ENCODE data around the gene P2RX5. TPM values are rescaled to one million over a fixed set of nuclear protein-coding genes. Genes with fewer than 3 reads are reported as not detected.

The P2RX5 gene
- polyA plus RNA-seq, 1 donor: 2.2 TPM

GRCh38 chr17:3683054-3683511, 12.9 kb downstream of the P2RX5 start:
- Histone ChIP-seq H3K4me3 (ENCODE audit: low read length) (no peak overlapping the region), H3K36me3 (ENCODE audit: control insufficient read depth, insufficient read depth, low read length) (no peaks in the 10 kb centered on the region), H3K4me1 (ENCODE audit: control insufficient read depth, insufficient read depth, low read length) (no peaks in the 10 kb centered on the region), H3K27ac (ENCODE audit: low read length) (no peak overlapping the region), H3K27me3 (ENCODE audit: control insufficient read depth, insufficient read depth, low read length) (peaks cover 19% of the 10 kb centered on the region), H3K9me3 (ENCODE audit: control insufficient read depth, low read depth, low read length) (no peaks in the 10 kb centered on the region)
- no CpG with 5 or more reads among the region's 10 CpGs for WGBS (ENCODE audit: insufficient coverage, low lambda C conversion rate)
- no peak for DNase-seq

GRCh38 chr17:3682033-3682432, 13.9 kb downstream of the P2RX5 start:
- Histone ChIP-seq H3K4me3 (ENCODE audit: low read length) (no peak overlapping the region), H3K9me3 (ENCODE audit: control insufficient read depth, low read depth, low read length) (no peaks in the 10 kb centered on the region), H3K36me3 (ENCODE audit: control insufficient read depth, insufficient read depth, low read length) (no peaks in the 10 kb centered on the region), H3K27ac (ENCODE audit: low read length) (no peak overlapping the region), H3K27me3 (ENCODE audit: control insufficient read depth, insufficient read depth, low read length) (peaks cover 19% of the 10 kb centered on the region), H3K4me1 (ENCODE audit: control insufficient read depth, insufficient read depth, low read length) (no peaks in the 10 kb centered on the region)
- no CpG with 5 or more reads among the region's 12 CpGs for WGBS (ENCODE audit: insufficient coverage, low lambda C conversion rate)
- DNase-seq: no peak

GRCh38 chr17:3681565-3681964, 14.4 kb downstream of the P2RX5 start:
- WGBS (ENCODE audit: insufficient coverage, low lambda C conversion rate): no CpG with 5 or more reads among the region's 20 CpGs

GRCh38 chr17:3681057-3681456, 14.9 kb downstream of the P2RX5 start:
- Histone ChIP-seq H3K4me3 (ENCODE audit: low read length) (no peak overlapping the region), H3K36me3 (ENCODE audit: control insufficient read depth, insufficient read depth, low read length) (no peaks in the 10 kb centered on the region), H3K9me3 (ENCODE audit: control insufficient read depth, low read depth, low read length) (no peaks in the 10 kb centered on the region), H3K4me1 (ENCODE audit: control insufficient read depth, insufficient read depth, low read length) (no peaks in the 10 kb centered on the region), H3K27me3 (ENCODE audit: control insufficient read depth, insufficient read depth, low read length) (peaks cover 19% of the 10 kb centered on the region), H3K27ac (ENCODE audit: low read length) (no peak overlapping the region)
- DNase-seq: no peak
- WGBS (ENCODE audit: insufficient coverage, low lambda C conversion rate): no CpG with 5 or more reads among the region's 12 CpGs

More at GRCh38 chr17:3681565-3681964, 14.4 kb downstream of the P2RX5 start:
- peaks cover 19% of the 10 kb centered on the region for H3K27me3 ChIP-seq (ENCODE audit: control insufficient read depth, insufficient read depth, low read length)
- H3K36me3 ChIP-seq (ENCODE audit: control insufficient read depth, insufficient read depth, low read length): no peaks in the 10 kb centered on the region
- H3K4me3 ChIP-seq (ENCODE audit: low read length): no peak overlapping the region
- H3K4me1 ChIP-seq (ENCODE audit: control insufficient read depth, insufficient read depth, low read length): no peaks in the 10 kb centered on the region
- no peak overlapping the region for H3K27ac ChIP-seq (ENCODE audit: low read length)
- H3K9me3 ChIP-seq (ENCODE audit: control insufficient read depth, low read depth, low read length): no peaks in the 10 kb centered on the region
- DNase-seq: no peak

GRCh38 chr17:3679531-3680126, 16.3 kb downstream of the P2RX5 start:
- no CpG with 5 or more reads among the region's 20 CpGs for WGBS (ENCODE audit: insufficient coverage, low lambda C conversion rate)
- no peak for DNase-seq
- H3K36me3 ChIP-seq (ENCODE audit: control insufficient read depth, insufficient read depth, low read length): no peaks in the 10 kb centered on the region
- H3K4me1 ChIP-seq (ENCODE audit: control insufficient read depth, insufficient read depth, low read length): no peaks in the 10 kb centered on the region
- H3K4me3 ChIP-seq (ENCODE audit: low read length): no peak overlapping the region
- H3K27me3 ChIP-seq (ENCODE audit: control insufficient read depth, insufficient read depth, low read length): peaks cover 12% of the 10 kb centered on the region
- no peak overlapping the region for H3K27ac ChIP-seq (ENCODE audit: low read length)
- no peaks in the 10 kb centered on the region for H3K9me3 ChIP-seq (ENCODE audit: control insufficient read depth, low read depth, low read length)

- no peak overlapping the region for H3K27ac ChIP-seq (ENCODE audit: low read length)
- H3K4me3 ChIP-seq (ENCODE audit: low read length): no peak overlapping the region
- no peaks in the 10 kb centered on the region for H3K4me1 ChIP-seq (ENCODE audit: control insufficient read depth, insufficient read depth, low read length)
- no peaks in the 10 kb centered on the region for H3K9me3 ChIP-seq (ENCODE audit: control insufficient read depth, low read depth, low read length)
- H3K36me3 ChIP-seq (ENCODE audit: control insufficient read depth, insufficient read depth, low read length): no peaks in the 10 kb centered on the region
- no peak for DNase-seq
- peaks cover 6% of the 10 kb centered on the region for H3K27me3 ChIP-seq (ENCODE audit: control insufficient read depth, insufficient read depth, low read length)
- WGBS (ENCODE audit: insufficient coverage, low lambda C conversion rate): no CpG with 5 or more reads among the region's 27 CpGs
Measured at GRCh38 chr17:3678821-3679530, 17.0 kb downstream of the P2RX5 start.

GRCh38 chr17:3678095-3678820, 17.7 kb downstream of the P2RX5 start:
- H3K9me3 ChIP-seq (ENCODE audit: control insufficient read depth, low read depth, low read length): no peaks in the 10 kb centered on the region
- WGBS (ENCODE audit: insufficient coverage, low lambda C conversion rate): no CpG with 5 or more reads among the region's 16 CpGs
- no peaks in the 10 kb centered on the region for H3K4me1 ChIP-seq (ENCODE audit: control insufficient read depth, insufficient read depth, low read length)
- H3K4me3 ChIP-seq (ENCODE audit: low read length): no peak overlapping the region
- H3K36me3 ChIP-seq (ENCODE audit: control insufficient read depth, insufficient read depth, low read length): no peaks in the 10 kb centered on the region
- no peak for DNase-seq
- no peak overlapping the region for H3K27ac ChIP-seq (ENCODE audit: low read length)
- peaks cover 3% of the 10 kb centered on the region for H3K27me3 ChIP-seq (ENCODE audit: control insufficient read depth, insufficient read depth, low read length)

- peaks cover 2% of the 10 kb centered on the region for H3K36me3 ChIP-seq (ENCODE audit: control insufficient read depth, insufficient read depth, low read length)
- no peaks in the 10 kb centered on the region for H3K9me3 ChIP-seq (ENCODE audit: control insufficient read depth, low read depth, low read length)
- no peak overlapping the region for H3K27ac ChIP-seq (ENCODE audit: low read length)
- no peaks in the 10 kb centered on the region for H3K27me3 ChIP-seq (ENCODE audit: control insufficient read depth, insufficient read depth, low read length)
- no CpG with 5 or more reads among the region's 11 CpGs for WGBS (ENCODE audit: insufficient coverage, low lambda C conversion rate)
- no peak for DNase-seq
- no peaks in the 10 kb centered on the region for H3K4me1 ChIP-seq (ENCODE audit: control insufficient read depth, insufficient read depth, low read length)
- H3K4me3 ChIP-seq (ENCODE audit: low read length): no peak overlapping the region
Measured at GRCh38 chr17:3675886-3676285, 20.1 kb downstream of the P2RX5 start.

GRCh38 chr17:3672571-3672970, 23.4 kb downstream of the P2RX5 start:
- H3K4me3 ChIP-seq (ENCODE audit: low read length): no peak overlapping the region
- 100% methylated on average over 1 of the region's 4 CpGs for WGBS (ENCODE audit: insufficient coverage, low lambda C conversion rate)

GRCh38 chr17:3669548-3669947, 26.4 kb downstream of the P2RX5 start:
- Histone ChIP-seq H3K4me1 (ENCODE audit: control insufficient read depth, insufficient read depth, low read length) (peaks cover 10% of the 10 kb centered on the region), H3K4me3 (ENCODE audit: low read length) (peak overlapping the region; percentile 98), H3K27me3 (ENCODE audit: control insufficient read depth, insufficient read depth, low read length) (no peaks in the 10 kb centered on the region), H3K27ac (ENCODE audit: low read length) (no peak overlapping the region), H3K36me3 (ENCODE audit: control insufficient read depth, insufficient read depth, low read length) (peaks cover 17% of the 10 kb centered on the region), H3K9me3 (ENCODE audit: control insufficient read depth, low read depth, low read length) (peaks cover 4% of the 10 kb centered on the region)
- DNase-seq: no peak
- WGBS (ENCODE audit: insufficient coverage, low lambda C conversion rate): no CpG with 5 or more reads among the region's 12 CpGs

More at GRCh38 chr17:3672571-3672970, 23.4 kb downstream of the P2RX5 start:
- Histone ChIP-seq H3K27ac (ENCODE audit: low read length) (no peak overlapping the region), H3K36me3 (ENCODE audit: control insufficient read depth, insufficient read depth, low read length) (peaks cover 2% of the 10 kb centered on the region), H3K9me3 (ENCODE audit: control insufficient read depth, low read depth, low read length) (peaks cover 4% of the 10 kb centered on the region), H3K4me1 (ENCODE audit: control insufficient read depth, insufficient read depth, low read length) (no peaks in the 10 kb centered on the region), H3K27me3 (ENCODE audit: control insufficient read depth, insufficient read depth, low read length) (no peaks in the 10 kb centered on the region)
- no peak for DNase-seq
